BJ (cell line): ENCODE results near the gene CARMIL1. TPM values are rescaled to one million over a fixed set of nuclear protein-coding genes. Genes with fewer than 3 reads are reported as not detected.

ENCODE experiments used
- CTCF ChIA-PET: fragments of 350-600 bp; formaldehyde crosslinking; extraction: SDS; loops from one replicate; lab custom pipeline; 2021; ENCODE audit warnings: antibody characterized with exemption, inconsistent platforms; lab: Yijun Ruan, JAX
- POLR2A ChIA-PET: fragments of 300-600 bp; sonication (Branson Sonifier 250); formaldehyde crosslinking; extraction: SDS; loops from one replicate; lab custom pipeline; 2021; ENCODE audit warnings: antibody characterized with exemption; lab: Charles Lee
- DNase-seq: peaks from one replicate; pipeline ENCODE4 v3.0.0-alpha.2; 2011; ENCODE audit warnings: low read depth
- H3K27me3 ChIP-seq: 2 replicates; pipeline ENCODE4 v1.6.0; 2011; ENCODE audit warnings: low read length; ENCODE audit not compliant: control insufficient read depth, insufficient read depth
- H3K36me3 ChIP-seq: 2 replicates; pipeline ENCODE4 v1.5.1; 2011; ENCODE audit warnings: low read length; ENCODE audit not compliant: control insufficient read depth, insufficient read depth
- H3K4me3 ChIP-seq: 2 replicates; pipeline ENCODE4 v1.5.1; 2011; ENCODE audit warnings: low read depth, mild to moderate bottlenecking, control low read depth, low read length
- polyA plus RNA-seq: library from polyadenylated mRNA; depleted of rRNA; stranded (reverse); fragments of >200 nt; gene quantifications from 2 replicates; pipeline ENCODE4 v1.2.3, GENCODE V29; 2011
- TF ChIP-seq, protein P1 (sequence below): IDR thresholded peaks from 2 replicates; pipeline ENCODE4 v1.5.1; 2011; ENCODE audit warnings: low read depth, mild to moderate bottlenecking, control low read depth, inconsistent platforms, low read length, moderate library complexity; ENCODE audit not compliant: insufficient read depth

The CARMIL1 gene
- polyA plus RNA-seq, 1 experiment = 3.7 TPM

DNA sequence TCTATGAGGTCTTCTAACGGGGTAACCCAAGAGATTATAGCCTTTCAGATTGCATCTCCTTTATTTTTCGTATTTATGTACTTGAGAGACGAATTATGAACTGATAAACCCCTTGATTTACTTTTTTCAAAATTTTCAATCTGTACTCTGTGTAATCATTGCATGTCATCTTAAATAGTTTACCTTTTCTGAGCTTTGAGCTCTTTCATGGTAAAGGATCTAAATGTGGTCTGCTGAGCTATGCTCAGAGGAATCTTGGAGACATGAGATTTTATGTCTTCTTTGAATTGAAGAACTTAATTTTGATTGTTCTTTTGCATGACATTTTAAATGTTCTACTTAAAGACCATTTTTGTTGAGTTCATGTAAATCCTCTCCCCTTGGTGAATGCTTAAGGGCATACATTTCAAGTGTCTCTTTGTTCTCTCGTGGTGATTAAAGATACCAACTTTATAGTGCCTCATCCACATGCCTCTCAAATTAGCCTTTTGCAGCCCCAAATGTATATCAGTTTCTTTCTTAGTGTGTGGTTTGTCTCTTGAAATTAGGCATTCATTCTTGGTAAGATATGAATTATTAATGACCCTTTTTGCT is 256.6 kb downstream of the CARMIL1 start:
- no peak for DNase-seq
- TF ChIP-seq, protein P1, sequence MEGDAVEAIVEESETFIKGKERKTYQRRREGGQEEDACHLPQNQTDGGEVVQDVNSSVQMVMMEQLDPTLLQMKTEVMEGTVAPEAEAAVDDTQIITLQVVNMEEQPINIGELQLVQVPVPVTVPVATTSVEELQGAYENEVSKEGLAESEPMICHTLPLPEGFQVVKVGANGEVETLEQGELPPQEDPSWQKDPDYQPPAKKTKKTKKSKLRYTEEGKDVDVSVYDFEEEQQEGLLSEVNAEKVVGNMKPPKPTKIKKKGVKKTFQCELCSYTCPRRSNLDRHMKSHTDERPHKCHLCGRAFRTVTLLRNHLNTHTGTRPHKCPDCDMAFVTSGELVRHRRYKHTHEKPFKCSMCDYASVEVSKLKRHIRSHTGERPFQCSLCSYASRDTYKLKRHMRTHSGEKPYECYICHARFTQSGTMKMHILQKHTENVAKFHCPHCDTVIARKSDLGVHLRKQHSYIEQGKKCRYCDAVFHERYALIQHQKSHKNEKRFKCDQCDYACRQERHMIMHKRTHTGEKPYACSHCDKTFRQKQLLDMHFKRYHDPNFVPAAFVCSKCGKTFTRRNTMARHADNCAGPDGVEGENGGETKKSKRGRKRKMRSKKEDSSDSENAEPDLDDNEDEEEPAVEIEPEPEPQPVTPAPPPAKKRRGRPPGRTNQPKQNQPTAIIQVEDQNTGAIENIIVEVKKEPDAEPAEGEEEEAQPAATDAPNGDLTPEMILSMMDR = no peak
- Histone ChIP-seq H3K36me3 (no peaks in the 10 kb centered on the region), H3K27me3 (no peaks in the 10 kb centered on the region), H3K4me3 (no peak overlapping the region)
- ChIA-PET POLR2A (no interaction called here), CTCF (interaction anchor here (1.5 to 2.6 kb wide), 4 partner anchors 11 to 45 kb away, joined by 3 to 11 read pairs (median 4); no protein-coding TSS in a partner anchor)

DNA sequence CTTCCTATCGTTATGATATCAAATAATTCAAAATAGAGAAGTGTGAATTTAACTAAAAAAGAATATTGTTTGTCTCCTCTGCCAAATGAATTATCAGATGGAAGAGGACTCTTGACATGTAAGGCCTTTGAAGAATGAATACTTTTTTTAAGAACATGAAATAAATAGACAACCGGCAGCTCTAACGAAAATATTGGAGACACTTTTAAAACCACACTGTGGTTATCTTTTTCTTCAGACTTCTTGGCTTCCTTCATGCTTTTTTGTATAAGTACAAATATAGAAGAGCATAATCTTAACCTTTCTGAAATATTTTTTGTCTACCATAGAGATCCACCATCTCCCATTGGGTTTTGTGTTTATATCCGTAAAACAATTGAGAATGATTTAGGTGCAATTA is 257.6 kb downstream of the CARMIL1 start:
- CTCF ChIA-PET = interaction anchor here (2.6 kb wide), 1 partner anchor 20 kb away, joined by 11 read pairs; no protein-coding TSS in a partner anchor
- DNase-seq = no peak
- POLR2A ChIA-PET = no interaction called here
- TF ChIP-seq, protein P1 = no peak
- Histone ChIP-seq H3K27me3 (no peaks in the 10 kb centered on the region), H3K4me3 (no peak overlapping the region), H3K36me3 (no peaks in the 10 kb centered on the region)

GRCh38 chr6:25537349-25538018 is 258.3 kb downstream of the CARMIL1 start:
- TF ChIP-seq, protein P1 = no peak
- CTCF ChIA-PET = interaction anchor here (2.7 kb wide), 1 partner anchor 19 kb away, joined by 9 read pairs; no protein-coding TSS in a partner anchor
- no peaks in the 10 kb centered on the region for H3K36me3 ChIP-seq
- no peaks in the 10 kb centered on the region for H3K27me3 ChIP-seq
- H3K4me3 ChIP-seq = no peak overlapping the region
- no peak for DNase-seq
- POLR2A ChIA-PET = no interaction called here

- ChIA-PET POLR2A (no interaction called here), CTCF (no interaction called here)
- no peak for DNase-seq
Measured at GRCh38 chr6:25541228-25541627, 262.1 kb downstream of the CARMIL1 start.

More at GRCh38 chr6:25541228-25541627, 262.1 kb downstream of the CARMIL1 start:
- no peaks in the 10 kb centered on the region for H3K27me3 ChIP-seq
- no peaks in the 10 kb centered on the region for H3K36me3 ChIP-seq
- TF ChIP-seq, protein P1 = no peak
- no peak overlapping the region for H3K4me3 ChIP-seq
